ENCODE results near the gene CDCA5.

GRCh38 chr11:65064847-65065240, 19.0 kb downstream of the CDCA5 start:
- TF ChIP-seq, protein P1, sequence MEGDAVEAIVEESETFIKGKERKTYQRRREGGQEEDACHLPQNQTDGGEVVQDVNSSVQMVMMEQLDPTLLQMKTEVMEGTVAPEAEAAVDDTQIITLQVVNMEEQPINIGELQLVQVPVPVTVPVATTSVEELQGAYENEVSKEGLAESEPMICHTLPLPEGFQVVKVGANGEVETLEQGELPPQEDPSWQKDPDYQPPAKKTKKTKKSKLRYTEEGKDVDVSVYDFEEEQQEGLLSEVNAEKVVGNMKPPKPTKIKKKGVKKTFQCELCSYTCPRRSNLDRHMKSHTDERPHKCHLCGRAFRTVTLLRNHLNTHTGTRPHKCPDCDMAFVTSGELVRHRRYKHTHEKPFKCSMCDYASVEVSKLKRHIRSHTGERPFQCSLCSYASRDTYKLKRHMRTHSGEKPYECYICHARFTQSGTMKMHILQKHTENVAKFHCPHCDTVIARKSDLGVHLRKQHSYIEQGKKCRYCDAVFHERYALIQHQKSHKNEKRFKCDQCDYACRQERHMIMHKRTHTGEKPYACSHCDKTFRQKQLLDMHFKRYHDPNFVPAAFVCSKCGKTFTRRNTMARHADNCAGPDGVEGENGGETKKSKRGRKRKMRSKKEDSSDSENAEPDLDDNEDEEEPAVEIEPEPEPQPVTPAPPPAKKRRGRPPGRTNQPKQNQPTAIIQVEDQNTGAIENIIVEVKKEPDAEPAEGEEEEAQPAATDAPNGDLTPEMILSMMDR (IDR thresholded peaks at IDR 0.05) = no peak
- TF ChIP-seq POLR2A (IDR thresholded peaks at IDR 0.05) = no peak

Data from Peyer's patch (tissue), 4 donors.